Measurements from ENCODE around the gene ARPC1B.
"Not testable (repeated sequence)": the region's sequence is repeated elsewhere in the genome, so short reads cannot be mapped to it uniquely, and the experiment has no call there.

GRCh38 chr7:99379693-99380031 lies 5.1 kb downstream of the ARPC1B start:
- TF ChIP-seq CTCF, POLR2AphosphoS5, POLR2A (IDR thresholded peaks at IDR 0.05): not testable (repeated sequence)

All from prostate gland (tissue), 2 donors.